Measurements from ENCODE around the gene CD63.
"Not testable (repeated sequence)": the region's sequence is repeated elsewhere in the genome, so short reads cannot be mapped to it uniquely, and the experiment has no call there.

Gene CD63

GRCh38 chr12:55728939-55729818, at the start of gene CD63:
TSS of gene CD63 (minus strand) at chr12:55729009. CDS start at chr12:55728341, 668 bp downstream.
- DNase-seq: peak; percentile 95

- no peak for DNase-seq
These were observed 49.0 kb upstream of the CD63 start for GRCh38 chr12:55777856-55778255.

DNA sequence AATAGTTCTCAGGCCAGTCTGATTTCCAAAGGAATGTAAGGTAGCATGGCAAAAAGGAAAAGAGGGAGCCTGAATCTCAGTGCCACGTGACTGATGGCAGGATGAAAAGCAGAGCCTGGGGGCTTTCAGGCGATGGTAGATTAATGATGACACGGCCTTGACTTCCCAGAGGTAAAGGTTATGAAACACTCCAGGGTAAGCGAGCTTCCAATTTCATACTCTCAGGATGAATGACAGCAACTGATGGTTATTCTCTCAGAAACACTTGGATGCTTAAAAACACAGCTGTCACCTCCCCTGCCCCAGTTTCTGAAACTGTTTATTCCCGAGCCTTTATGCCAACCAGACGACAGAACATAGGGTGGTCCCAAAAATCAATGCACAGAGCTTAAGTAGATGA, 42.9 kb upstream of the CD63 start:
- no peak for DNase-seq

DNA sequence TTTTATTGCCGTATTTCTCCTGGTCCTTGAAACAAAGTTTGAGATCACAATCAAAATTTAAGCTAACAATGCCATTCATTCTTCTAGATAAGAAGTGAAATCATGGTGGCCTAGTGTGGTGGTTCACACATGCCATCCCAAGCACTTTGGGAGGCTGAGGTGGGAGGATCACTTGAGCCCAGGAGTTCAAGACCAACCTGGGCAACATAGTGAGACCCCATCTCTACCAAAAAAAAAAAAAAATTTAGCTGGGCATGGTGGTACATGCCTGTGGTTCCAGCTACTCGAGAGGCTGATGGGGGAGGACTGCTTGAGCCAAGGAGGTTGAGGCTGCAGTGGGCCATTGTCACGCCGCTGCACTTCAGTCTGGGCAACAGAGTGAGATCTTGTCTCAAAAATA, 38.3 kb upstream of the CD63 start:
- DNase-seq: no peak

GRCh38 chr12:55765736-55766290, 37.0 kb upstream of the CD63 start:
- no peak for DNase-seq

GRCh38 chr12:55762646-55763045, 33.8 kb upstream of the CD63 start:
- DNase-seq: no peak

DNA sequence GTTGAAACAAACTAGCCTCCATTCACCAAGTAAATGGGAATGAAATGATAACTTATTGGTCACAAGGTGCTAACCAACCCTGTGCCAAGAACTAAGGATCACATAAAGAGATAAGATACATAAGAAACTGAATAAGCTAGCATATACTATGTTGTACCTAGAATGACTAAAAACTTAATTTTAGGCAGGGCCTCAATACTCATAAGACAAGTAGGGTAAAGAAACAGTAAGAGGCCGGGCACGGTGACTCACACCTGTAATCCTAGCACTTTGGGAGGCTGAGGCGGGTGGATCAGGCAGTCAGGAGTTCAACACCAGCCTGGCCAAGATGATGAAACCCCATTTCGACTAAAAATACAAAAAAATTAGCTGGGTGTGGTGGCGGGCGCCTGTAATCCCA, 31.9 kb upstream of the CD63 start:
- no peak for DNase-seq

DNA sequence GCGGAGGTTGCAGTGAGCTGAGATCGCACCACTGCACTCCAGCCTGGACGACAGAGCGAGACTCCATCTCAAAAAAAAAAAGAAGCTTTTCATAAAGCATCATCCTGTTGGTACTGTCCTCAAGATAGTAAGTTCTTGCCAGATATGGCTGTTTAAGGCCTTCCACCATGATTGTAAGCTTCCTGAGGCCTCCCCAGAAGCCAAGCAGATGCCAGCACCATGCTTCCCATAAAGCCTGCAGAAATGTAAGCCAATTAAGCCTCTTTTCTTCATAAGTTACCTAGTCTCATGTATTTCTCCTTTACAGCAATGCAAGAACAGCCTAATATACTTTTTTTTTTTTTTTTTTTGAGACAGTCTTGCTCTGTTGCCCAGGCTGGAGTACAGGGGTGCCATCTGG, 29.8 kb upstream of the CD63 start:
- DNase-seq: not testable (repeated sequence)

DNA sequence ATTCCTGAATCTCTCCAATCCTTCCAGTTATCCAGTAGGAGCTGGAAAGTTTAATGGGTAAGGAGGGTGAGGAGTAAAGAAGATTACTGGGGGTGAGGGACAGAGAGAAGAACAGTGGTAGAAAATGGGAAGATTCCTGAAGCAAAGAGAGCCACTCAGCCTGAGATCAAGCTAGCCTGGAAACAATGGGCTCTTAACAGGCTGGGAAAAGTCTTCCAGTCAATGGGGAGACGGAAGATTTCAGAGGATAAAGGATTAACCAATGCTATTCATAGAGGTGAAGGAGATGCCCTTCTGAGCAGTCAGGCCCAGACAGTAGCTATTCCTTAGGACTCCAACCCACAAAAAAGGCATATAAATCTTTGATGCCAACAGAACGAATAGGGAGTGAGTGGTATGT, 28.9 kb upstream of the CD63 start:
- DNase-seq: no peak

DNA sequence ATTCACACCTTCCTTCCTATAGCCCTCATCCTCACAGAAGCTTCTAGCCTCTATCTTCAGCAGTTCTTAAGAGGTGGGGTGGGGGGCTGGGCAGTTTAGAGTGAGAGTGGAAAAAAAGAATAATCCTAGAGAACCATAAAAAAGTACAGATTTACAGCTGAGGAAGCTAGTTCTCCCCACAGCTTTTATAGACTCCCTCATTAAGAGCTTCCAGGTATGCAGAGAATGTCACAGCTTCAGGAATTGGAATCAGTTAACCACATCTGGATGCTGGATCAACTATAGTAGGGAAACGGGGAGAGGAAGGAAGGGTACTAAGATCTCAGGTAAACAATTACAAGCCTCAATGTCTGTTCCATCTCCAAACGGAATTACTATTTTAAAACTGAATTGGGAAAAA, 26.4 kb upstream of the CD63 start:
- no peak for DNase-seq

DNA sequence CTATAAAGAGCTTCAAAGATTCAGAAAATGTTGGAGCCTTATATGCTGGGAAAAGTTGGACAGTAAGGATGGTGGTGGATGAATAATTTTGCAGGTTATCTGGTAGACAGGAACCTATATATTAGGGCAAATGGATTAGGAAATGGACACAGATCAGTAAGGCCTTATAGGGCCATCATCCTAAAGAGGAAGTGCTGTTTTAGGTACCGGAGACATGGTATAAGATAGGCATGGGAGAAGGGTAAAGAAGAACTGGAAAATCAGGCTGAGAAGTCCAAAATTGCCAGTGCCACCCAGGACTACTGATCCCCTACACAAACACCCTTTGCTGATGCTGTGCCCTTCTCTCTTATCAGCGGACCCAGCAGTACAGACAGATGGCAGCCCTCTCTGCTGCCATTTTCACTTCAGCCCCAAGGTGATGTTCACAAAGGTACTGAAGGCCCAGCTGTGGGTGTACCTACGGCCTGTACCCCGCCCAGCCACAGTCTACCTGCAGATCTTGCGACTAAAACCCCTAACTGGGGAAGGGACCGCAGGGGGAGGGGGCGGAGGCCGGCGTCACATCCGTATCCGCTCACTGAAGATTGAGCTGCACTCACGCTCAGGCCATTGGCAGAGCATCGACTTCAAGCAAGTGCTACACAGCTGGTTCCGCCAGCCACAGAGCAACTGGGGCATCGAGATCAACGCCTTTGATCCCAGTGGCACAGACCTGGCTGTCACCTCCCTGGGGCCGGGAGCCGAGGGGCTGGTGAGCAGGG, 19.6 kb upstream of the CD63 start:
- DNase-seq: no peak

GRCh38 chr12:55746913-55747231, 18.1 kb upstream of the CD63 start:
- no peak for DNase-seq

DNA sequence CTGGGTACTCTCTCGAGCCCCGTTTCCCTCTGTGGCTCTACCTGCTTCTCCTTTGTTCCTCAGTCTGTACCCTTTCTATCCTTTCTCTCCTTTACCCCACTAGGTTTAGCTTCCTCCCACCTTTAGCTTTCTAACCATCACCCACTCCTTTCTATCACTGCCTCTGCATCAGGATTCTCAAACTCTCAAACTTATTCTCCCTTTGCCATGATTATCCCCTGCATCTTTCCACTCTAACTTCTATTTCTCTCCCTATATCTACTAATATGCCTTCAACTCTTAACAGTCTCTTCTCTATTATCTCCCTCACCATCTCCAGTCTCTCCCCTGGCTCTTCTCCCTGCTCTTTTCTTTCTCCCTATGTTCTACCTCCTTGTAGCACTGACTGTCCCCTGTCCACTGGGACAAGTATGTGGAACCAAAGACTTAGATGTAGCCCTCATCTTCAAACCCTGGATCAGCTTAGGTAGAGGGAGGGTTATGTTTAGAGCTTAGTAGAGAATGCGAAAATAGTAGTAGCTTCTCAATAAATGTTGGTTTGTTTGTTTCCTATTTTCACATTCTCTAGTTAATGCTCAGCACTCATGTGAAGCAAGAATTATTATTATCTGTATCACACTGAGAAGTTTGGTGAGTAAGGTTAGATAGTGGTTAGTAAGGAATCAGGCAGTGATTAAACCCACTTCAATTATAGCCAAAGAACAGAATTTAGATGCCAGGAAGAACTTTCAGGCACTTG, 17.5 kb upstream of the CD63 start:
- DNase-seq: no peak

DNA sequence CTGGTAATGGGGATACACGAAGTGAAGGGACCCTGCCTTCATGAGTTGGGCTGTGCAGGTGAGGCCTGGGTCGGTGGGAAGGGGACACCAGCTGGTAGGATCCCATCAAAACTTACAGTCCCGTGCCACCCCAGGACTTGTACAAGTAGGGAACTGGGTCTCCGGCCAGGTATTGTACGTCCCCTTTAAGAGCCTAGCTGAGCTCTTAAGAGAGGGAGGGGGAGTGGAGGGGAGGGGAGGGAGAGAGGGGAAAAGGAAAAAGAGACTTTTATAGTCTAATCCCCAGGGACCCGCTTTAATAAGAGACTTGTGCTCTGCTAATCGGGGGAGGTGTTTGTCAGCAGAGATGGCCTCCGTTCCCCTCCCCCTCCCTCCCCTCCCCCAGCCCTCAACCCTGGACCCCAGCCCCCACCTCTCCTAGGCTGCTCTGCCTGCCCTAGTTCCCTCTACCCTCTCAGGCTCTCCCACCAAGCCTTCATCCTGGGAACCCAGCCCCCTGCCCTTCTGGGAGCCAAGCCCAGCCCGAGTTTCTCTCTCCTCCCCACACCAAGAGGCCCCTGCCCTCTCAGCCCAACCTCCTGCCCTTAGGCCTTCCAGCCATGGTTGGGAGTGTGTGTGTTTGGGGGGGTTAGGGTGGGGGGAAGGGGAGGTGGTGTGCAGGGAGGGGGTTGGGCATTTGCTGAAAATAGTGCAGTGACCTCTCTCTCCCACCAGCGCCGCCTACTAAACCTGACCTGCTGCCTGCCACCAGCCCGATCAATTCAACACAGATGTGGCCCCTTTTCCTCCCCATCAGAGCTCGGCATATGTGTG, 16.8 kb upstream of the CD63 start:
- peak; percentile 79 for DNase-seq

DNA sequence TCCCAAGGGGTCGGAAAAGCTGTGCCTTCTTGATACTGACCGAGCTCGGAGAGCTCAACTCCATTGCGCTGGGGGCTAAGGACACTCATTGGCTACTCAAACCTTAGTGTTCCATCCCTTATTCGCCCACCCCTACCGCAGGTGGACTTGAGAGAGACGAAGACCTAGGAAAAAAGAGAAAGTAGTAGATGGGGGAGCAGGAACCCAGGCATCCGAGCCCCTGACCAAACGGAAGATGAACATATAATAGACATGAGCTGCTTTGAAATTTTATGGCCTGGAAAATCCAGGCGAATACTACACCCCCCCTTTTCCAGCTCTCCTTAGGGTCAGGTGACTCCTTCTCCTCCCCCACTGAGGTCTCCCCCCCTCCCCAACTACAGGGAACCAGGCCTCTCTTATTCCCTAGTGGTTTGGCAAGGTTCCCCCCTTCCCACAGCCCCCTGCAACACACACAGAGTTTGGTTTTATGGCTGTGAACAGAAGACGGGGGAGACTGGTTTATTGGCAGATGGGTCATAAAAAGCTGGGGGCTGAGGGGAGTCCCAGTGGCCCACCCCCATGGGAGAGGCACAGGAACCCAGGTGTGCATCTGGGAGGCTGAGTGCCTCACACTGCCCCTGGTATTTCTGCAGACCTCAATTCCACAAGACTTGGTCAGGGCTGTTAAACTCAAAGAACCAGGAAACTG, 15.7 kb upstream of the CD63 start:
- DNase-seq: no peak

DNA sequence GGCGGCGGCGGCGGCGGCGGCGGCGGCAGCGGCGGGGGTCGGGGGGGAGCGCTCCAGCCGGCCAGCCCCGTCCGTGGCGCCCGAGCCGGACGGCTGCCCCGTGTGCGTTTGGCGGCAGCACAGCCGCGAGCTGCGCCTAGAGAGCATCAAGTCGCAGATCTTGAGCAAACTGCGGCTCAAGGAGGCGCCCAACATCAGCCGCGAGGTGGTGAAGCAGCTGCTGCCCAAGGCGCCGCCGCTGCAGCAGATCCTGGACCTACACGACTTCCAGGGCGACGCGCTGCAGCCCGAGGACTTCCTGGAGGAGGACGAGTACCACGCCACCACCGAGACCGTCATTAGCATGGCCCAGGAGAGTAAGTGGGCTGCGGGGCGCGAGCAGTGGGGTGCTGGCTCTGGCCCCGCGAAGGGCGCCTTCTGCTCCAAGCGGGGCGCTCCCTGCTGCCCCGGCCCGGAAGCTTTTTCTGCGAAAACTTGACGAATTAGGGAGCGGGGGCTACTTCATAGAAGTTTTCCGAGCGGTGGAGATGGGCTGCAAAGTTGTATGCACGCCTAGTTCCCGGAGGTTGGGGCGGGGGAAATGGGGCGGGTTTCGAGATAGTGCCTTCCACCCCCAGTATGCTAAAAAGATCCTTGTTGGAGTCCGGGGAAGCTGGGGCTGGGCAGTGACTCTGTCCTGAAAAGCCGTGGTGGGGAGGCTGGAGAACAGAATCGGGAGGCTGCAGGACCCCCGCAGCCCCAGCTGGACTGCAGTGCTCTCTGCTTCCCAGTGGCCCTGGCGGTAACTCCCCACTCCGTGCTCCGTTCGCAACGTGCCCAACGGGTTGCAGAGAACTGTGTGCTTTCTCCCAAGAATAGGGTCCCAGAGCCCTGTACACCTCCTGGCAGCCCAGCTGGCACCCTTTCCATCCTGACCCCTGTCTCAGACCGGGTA, 14.9 kb upstream of the CD63 start:
- peak; percentile 62 for DNase-seq

- DNase-seq: peak; percentile 81
These were observed 14.1 kb upstream of the CD63 start, which contains the start of gene GDF11 for GRCh38 chr12:55742719-55743405. TSS of gene GDF11 (plus strand) at chr12:55743122. CDS start at chr12:55743317, 195 bp downstream.

- no peak for DNase-seq
These were observed 13.3 kb upstream of the CD63 start for GRCh38 chr12:55741931-55742680.

GRCh38 chr12:55739025-55739378, 10.2 kb upstream of the CD63 start:
- no peak for DNase-seq

Data from fibroblast of skin of right quadriceps (primary cell).